Activated effector memory CD4-positive, alpha-beta T cell treated with Interleukin-2 at 50 U/mL for 16 hours (primary cell): ENCODE data around the gene BRD4.

ENCODE experiments used
- DNase-seq: peaks from one replicate; pipeline ENCODE4 v3.0.0-alpha.2; 2020

BRD4 gene

GRCh38 chr19:15247107-15248014 lies 85.0 kb downstream of the BRD4 start:
- no peak for DNase-seq

GRCh38 chr19:15246198-15246481 lies 86.2 kb downstream of the BRD4 start:
- DNase-seq = no peak

GRCh38 chr19:15245370-15246197 lies 86.8 kb downstream of the BRD4 start:
- DNase-seq = no peak

GRCh38 chr19:15244808-15245207 lies 87.5 kb downstream of the BRD4 start:
- DNase-seq = no peak

- DNase-seq = no peak
These were observed 88.1 kb downstream of the BRD4 start for GRCh38 chr19:15244106-15244803.

DNA sequence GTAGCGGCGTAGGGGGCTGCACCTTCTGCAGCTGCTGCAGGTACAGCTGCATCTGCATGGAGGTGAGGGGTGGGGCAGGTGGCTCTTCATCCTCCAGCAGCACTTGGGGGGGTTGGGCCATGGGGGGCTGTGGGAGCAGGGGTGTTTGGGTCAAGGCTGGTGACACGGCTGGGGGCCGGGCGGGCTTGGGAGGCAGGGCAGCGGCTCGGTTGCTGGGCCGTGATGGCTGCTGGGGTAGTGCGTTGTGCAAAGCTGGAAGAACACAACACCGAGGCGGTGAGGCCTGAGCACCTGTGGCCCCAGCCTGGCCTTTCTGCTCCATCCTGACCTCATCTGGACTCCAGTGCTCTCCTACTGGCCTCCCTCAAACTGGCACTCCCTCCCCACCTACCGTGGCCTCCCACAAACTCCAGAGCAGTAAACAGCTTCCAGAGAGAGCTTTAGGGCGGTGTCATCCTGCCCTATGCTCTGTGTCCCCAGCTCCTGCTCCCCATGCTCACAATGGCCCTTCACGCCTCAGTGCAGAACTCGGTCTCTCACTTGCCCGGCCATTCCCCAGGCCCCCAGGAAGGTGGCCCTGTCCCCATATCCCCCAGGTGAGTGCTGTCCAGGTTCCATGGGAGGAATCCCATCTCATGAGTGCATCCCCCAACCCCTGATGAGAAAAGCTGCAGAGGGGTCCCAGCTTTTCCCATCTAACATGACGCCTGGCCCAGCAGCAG lies 88.9 kb downstream of the BRD4 start:
- DNase-seq = no peak

DNA sequence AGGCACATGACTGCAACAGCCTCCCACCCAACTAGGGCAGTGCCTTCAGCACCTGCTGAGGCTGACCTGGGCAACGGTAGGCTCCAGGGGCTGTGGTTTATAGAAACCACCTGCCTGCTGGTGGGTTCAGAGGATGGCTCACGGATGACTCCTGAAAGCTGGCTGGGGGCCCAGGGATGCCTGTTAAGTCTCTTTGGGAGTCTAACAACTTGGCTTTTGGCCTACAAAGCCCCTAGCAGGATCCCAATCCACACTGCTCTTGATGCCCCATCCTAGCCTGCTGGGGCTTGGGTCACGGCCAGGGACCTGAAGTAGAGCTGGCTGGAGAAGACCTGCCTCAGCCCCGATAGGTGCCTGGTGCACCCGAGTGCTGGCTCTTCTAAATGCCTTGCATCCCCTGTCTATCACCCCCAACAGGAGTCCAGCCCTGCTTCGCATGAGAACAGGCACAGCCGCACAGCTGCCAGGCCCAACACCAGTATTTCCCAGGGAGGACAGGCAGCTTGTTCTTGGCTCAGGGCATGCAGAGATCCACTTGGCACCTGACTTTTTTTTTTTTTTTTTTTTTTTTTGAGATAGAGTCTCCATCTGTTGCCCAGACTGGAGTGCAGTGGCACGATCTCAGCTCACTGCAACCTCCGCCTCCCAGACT lies 91.0 kb downstream of the BRD4 start:
- DNase-seq = no peak

GRCh38 chr19:15240515-15240914 lies 91.8 kb downstream of the BRD4 start:
- DNase-seq = no peak

DNA sequence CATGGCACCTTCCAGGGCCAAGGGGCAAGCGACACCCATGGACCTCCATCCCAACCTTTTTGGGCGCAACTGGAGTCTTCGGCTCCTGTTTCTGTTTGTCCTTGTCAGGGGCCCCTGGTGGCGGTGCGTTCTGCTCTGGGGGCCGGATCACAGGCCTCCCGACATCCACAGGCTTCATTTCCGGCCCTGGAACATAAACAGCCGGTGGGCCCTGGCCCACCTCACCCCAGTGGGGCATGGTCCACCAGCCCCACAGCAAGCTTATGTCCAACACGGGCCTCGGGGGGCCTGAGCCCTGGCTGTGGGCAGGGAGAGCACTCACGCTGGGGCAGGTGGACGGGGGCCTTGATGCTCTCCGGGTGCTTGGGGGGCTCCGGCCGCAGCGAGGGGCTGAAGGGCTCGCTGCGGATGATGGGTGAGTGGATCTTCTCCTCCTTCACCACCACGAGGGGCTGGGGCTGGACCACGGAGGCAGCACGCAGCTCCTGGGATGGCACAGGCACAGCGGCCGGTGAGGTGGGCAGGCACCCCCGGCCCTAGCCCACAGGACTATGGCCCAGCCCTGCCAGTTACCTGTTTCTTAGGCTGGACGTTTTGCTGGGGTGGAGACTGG lies 92.9 kb downstream of the BRD4 start:
- DNase-seq = no peak

- no peak for DNase-seq
These were observed 93.6 kb downstream of the BRD4 start for GRCh38 chr19:15238639-15239155.

- no peak for DNase-seq
These were observed 94.3 kb downstream of the BRD4 start for GRCh38 chr19:15237759-15238638.

DNA sequence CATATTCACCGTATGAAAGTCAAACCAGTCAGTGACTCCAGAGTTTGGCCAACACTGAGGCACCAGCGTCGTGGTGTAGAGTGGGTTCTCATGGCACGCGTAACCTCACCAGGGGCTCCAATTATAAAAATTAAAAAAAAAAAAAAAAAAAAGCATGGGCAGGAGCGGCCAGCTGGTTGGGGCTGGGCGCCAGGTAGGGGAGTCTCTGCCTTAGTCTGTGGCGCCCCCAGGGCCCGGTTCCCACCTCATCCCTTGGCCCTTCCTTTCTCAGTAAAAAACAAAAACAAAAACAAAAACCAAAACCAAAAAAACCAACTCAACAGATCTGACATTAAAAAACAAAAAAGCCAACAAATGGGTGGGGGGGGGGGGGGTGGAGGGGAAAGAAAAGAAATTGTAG lies 95.5 kb downstream of the BRD4 start:
- DNase-seq = no peak

GRCh38 chr19:15235781-15236180 lies 96.6 kb downstream of the BRD4 start:
- DNase-seq = no peak

DNA sequence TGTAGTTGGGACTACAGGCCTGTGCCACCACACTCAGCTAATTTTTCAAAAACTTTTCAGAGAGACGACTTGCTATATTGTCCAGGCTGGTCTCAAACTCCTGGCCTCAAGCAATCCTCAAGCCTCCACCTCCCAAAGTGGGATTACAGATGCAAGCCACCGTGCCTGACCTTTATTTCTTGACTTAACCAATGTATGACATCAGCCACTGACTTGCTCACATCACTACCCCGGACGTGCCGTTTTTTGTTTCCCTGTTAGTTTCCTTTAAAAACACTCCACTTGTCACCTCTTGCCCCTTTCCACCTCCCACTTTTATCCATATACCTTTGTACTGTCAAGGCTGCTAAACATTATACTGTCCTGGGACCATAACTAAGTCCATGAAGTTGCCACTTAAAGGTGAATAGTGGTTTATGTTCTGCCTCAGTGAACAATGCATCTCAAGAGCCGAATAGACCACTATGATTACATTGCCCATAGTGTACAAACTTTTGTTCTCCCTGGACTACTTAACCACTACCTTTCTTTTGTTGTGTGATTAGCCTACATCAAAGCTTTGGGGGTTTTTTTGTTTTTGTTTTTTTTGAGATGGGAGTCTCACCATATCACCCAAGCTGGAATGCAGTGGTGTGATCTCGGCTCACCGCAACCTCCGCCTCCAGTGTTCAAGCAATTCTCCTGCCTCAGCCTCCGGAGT lies 97.8 kb downstream of the BRD4 start:
- DNase-seq = no peak

- no peak for DNase-seq
These were observed 101.1 kb downstream of the BRD4 start for GRCh38 chr19:15231271-15231670.

DNA sequence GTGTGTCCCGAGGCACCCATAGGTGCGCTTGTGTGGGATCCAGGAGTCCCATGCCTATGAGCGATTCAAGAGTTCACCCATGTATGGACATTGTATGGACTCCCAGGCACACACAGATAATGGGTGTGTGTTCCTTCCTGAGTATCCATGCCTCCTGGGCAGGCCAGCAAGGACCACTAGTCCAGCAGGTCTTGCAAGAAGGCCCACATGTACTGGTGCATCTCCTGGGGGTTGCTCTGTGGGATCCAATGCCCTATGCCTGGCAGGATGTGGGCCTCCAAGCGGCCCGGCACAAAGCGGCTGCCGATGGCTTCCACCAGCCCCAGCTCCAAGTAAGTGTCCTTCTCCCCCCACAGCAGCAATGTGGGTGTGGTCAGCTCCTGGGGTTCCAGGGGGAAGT lies 105.1 kb downstream of the BRD4 start:
- DNase-seq = no peak

- no peak for DNase-seq
These were observed 106.6 kb downstream of the BRD4 start for GRCh38 chr19:15225760-15226159.

- no peak for DNase-seq
These were observed 108.5 kb downstream of the BRD4 start for GRCh38 chr19:15223649-15224361.
